Upper lobe of right lung (tissue), 1 donor: Measurements from ENCODE around the gene GFM2. TPM values are rescaled to one million over a fixed set of nuclear protein-coding genes. Genes with fewer than 3 reads are reported as not detected.

Experiments
- ATAC-seq: fragments of 200-7000 bp; cut with Tn5 transposase; one replicate; pipeline ENCODE4 v1.9.1; 2020; ENCODE audit warnings: mild to moderate bottlenecking, moderate library complexity
- DNase-seq: peaks from one replicate; pipeline ENCODE4 v3.0.0-alpha.2; 2020
- H3K27ac ChIP-seq: fragments of 200-600 bp; one replicate; pipeline ENCODE4 v1.8.0; 2022
- H3K27me3 ChIP-seq: fragments of 200-600 bp; one replicate; pipeline ENCODE4 v1.8.0; 2022; ENCODE audit warnings: mild to moderate bottlenecking
- H3K36me3 ChIP-seq: fragments of 200-600 bp; one replicate; pipeline ENCODE4 v1.8.0; 2022
- H3K4me1 ChIP-seq: fragments of 200-600 bp; one replicate; pipeline ENCODE4 v1.8.0; 2022
- H3K4me3 ChIP-seq: fragments of 200-600 bp; one replicate; pipeline ENCODE4 v1.8.0; 2022; ENCODE audit warnings: mild to moderate bottlenecking
- H3K9me3 ChIP-seq: fragments of 200-600 bp; one replicate; pipeline ENCODE4 v1.8.0; 2022
- CTCF ChIP-seq: fragments of 200-600 bp; IDR thresholded peaks from one replicate; pipeline ENCODE4 v1.8.0; 2022; ENCODE audit warnings: antibody characterized with exemption
- intact Hi-C: fragments of 100-400 bp; cut with DNase I; formaldehyde crosslinking; loops from one replicate; pipeline ENCODE4 v1.11.0; 2022
- total RNA-seq: library from RNA; stranded (reverse); fragmentation: NEBNext Ultra II Directional; extraction: Animal tissue kit (Norgen Biotek cat#: 25700); gene quantifications from one replicate; pipeline ENCODE4 v1.2.1, GENCODE V29; 2021
- donor health status: DM: no; HTN: yes; CAD: no; lungs with severe emphysema.

Gene GFM2
- total RNA-seq, 1 donor from 2014 or later, result 16.8 TPM

- peaks cover 99% of the 10 kb centered on the region for H3K36me3 ChIP-seq
- no peaks in the 10 kb centered on the region for H3K27me3 ChIP-seq
These were observed 44.6 kb downstream of the GFM2 start for GRCh38 chr5:74722271-74722670.

GRCh38 chr5:74717596-74717995, 49.3 kb downstream of the GFM2 start:
- Histone ChIP-seq H3K27me3 (no peaks in the 10 kb centered on the region), H3K27ac (no peak overlapping the region), H3K9me3 (no peaks in the 10 kb centered on the region), H3K36me3 (peaks cover 93% of the 10 kb centered on the region), H3K4me1 (no peaks in the 10 kb centered on the region), H3K4me3 (no peak overlapping the region)
- ATAC-seq (no peak), DNase-seq (no peak)
- intact Hi-C loops, result no loop called here
- TF ChIP-seq CTCF, result no peak

More at GRCh38 chr5:74722271-74722670, 44.6 kb downstream of the GFM2 start:
- Histone ChIP-seq H3K4me1 (no peaks in the 10 kb centered on the region), H3K27ac (no peak overlapping the region), H3K9me3 (no peaks in the 10 kb centered on the region), H3K4me3 (no peak overlapping the region)
- intact Hi-C loops, result no loop called here
- DNase-seq (no peak), ATAC-seq (no peak)
- TF ChIP-seq CTCF, result no peak

GRCh38 chr5:74693191-74693590, 73.7 kb downstream of the GFM2 start:
- peaks cover 80% of the 10 kb centered on the region for H3K36me3 ChIP-seq
- no peak for DNase-seq
- no peaks in the 10 kb centered on the region for H3K4me1 ChIP-seq

GRCh38 chr5:74686962-74687751, 79.8 kb downstream of the GFM2 start:
- Histone ChIP-seq H3K4me1 (peaks cover 15% of the 10 kb centered on the region), H3K4me3 (no peak overlapping the region), H3K36me3 (peaks cover 33% of the 10 kb centered on the region), H3K27me3 (no peaks in the 10 kb centered on the region), H3K27ac (no peak overlapping the region), H3K9me3 (no peaks in the 10 kb centered on the region)
- DNase-seq (no peak), ATAC-seq (no peak)
- intact Hi-C loops, result no loop called here
- no peak for TF ChIP-seq CTCF

More at GRCh38 chr5:74693191-74693590, 73.7 kb downstream of the GFM2 start:
- H3K9me3 ChIP-seq, result no peaks in the 10 kb centered on the region
- no peak overlapping the region for H3K27ac ChIP-seq
- intact Hi-C loops, result no loop called here
- ATAC-seq, result peak; percentile 66
- no peak for TF ChIP-seq CTCF
- H3K4me3 ChIP-seq, result no peak overlapping the region
- no peaks in the 10 kb centered on the region for H3K27me3 ChIP-seq

GRCh38 chr5:74685979-74686631, 80.8 kb downstream of the GFM2 start:
- intact Hi-C loops, result no loop called here
- ATAC-seq, result peak; percentile 71
- peaks cover 23% of the 10 kb centered on the region for H3K36me3 ChIP-seq

More at GRCh38 chr5:74685979-74686631, 80.8 kb downstream of the GFM2 start:
- peaks cover 15% of the 10 kb centered on the region for H3K4me1 ChIP-seq
- H3K27ac ChIP-seq, result peak overlapping the region; percentile 86
- no peak for DNase-seq
- TF ChIP-seq CTCF, result no peak
- H3K27me3 ChIP-seq, result no peaks in the 10 kb centered on the region
- H3K9me3 ChIP-seq, result no peaks in the 10 kb centered on the region
- H3K4me3 ChIP-seq, result peak overlapping the region; percentile 69
